HG03558 (cell line): Measurements from ENCODE around the gene PGR.

Experiments
- ATAC-seq: cut with Tn5 transposase; IDR thresholded peaks from one replicate; pipeline ENCODE4 v1.9.1; 2021; ENCODE audit warnings: moderate number of reproducible peaks; ENCODE audit not compliant: unreplicated experiment; ENCODE audit errors: extremely low read depth

PGR gene

GRCh38 chr11:101083335-101083734, 46.3 kb downstream of the PGR start:
- no peak for ATAC-seq

DNA sequence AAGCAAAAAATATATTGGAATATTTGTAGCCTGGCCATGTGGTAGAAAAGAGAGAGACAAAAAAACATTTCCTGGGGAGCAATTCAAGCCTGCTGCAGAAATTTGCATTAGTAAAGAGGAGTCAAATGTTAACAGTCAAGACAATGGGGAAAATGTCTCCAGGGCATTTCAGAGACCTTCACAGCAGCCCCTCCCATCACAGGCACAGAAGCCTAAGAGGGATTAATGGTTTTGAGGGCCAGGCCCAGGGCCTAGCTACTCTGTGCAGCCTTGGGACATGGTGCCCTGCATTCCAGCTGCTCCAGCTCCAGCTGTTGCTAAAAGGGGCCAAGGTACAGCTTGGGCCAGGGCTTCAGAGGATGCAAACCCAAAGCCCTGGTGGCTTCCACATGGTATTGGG, 46.8 kb downstream of the PGR start:
- no peak for ATAC-seq

GRCh38 chr11:101063706-101064105, 65.9 kb downstream of the PGR start:
- ATAC-seq, result no peak

DNA sequence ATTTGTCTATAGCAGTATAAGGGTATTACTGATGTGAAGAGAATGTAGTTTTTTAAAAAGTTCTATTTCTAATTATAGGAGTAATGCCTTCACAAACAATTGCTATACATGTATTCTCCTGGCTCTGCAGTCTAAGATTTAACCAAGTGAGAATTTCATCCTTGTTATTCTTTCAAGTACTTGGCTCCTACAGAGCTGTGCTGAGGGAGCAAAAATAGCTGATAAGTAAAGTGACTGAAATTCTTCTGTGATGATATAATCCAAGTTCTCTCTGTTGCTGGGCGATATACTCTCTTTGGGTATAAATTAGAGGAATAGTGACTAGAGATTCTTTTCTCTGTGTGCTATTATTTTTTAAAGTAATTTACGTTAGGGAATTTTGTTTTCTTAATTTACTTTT, 68.0 kb downstream of the PGR start:
- ATAC-seq, result no peak

GRCh38 chr11:101059331-101059730, 70.3 kb downstream of the PGR start:
- ATAC-seq, result no peak

GRCh38 chr11:101053492-101053891, 76.1 kb downstream of the PGR start:
- ATAC-seq, result no peak

DNA sequence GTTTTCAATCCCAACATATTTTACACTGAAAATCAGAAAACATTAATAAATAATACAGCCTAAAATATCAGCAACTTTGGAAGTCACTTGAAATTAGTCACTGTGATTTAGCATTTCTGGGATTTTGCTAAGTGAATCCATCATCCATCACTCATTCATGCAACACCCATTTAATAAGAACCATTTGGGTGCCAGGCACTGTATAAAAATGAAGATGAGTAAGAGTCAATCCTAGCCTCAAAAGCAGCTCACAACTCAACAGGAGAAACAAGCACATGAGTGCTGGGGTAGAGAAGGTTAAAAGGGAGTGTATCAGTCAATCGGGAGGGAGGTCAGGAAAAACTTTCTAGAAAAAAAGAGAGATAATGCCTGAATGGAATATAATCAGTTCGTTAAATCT, 77.9 kb downstream of the PGR start:
- no peak for ATAC-seq

DNA sequence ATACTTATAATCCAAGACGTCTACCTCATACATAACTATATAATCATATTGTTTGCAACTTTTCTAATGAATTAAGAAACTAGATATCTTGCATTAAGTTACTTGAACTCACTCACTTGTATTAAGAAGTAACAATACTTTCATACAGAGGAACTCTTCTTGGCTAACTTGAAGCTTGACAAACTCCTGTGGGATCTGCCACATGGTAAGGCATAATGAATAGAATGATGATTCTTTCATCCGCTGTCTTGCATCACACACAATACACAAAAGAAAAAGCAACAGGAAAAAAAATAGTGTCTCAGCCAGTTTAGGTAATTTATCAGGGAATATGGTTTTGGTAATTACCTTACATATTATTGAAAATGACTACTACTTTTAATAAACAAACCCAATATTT, 79.8 kb downstream of the PGR start:
- no peak for ATAC-seq

DNA sequence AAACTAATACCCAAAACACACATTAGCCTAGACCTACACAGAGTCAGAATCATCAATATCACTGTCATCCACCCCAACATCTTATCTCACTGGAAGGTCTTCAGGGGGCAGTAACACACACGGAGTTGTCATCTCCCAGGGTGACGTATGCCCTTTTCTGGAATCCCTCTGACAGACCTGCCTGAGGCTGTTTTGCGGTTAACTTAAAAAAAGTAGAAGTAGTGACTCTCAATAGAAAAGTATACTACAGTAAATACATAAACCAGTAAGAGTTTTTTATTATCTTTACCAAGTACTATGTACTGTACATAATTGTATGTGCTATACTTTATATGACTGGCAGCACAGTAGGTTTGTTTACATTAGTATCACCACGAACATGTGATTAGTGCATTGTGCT, 80.5 kb downstream of the PGR start:
- ATAC-seq, result no peak

DNA sequence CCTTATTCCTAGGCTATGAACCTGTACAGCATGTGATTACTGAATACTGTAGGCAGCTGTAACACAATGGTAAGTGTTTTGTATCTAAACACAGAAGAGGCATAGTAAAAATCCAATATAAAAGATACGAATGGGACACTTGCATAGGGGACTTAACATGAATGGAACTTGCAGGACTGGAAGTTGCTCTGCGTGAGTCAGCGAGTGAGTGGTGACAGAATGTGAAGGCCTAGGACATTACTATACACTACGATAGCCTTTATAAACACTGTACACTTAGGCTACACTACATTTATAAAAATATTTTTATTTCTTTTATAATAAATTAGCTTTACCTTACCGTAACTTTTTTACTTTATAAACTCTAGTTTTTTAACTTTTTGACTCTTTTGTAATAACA, 81.1 kb downstream of the PGR start:
- ATAC-seq, result no peak

GRCh38 chr11:101046947-101047346, 82.7 kb downstream of the PGR start:
- no peak for ATAC-seq

- ATAC-seq, result no peak
Measured at GRCh38 chr11:101045415-101045814, 84.2 kb downstream of the PGR start.

DNA sequence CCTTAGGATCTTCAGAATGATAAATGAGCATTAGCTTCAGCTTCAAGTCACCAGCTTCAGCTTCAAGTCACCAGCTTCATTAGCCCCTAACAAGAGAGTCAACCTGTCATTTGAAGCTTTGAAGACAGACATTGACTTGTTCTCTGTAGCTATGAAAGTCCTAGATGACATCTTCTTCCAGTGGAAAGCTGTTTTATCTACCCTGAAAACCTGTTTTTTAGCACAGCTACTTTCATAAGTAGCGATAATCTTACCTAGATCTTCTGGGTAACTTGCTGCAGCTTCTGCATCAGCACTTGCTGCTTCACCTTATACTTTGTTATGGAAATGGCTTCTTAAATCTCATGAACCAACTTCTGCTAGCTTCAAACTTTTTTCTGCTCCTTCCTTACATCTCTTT, 85.7 kb downstream of the PGR start:
- no peak for ATAC-seq

- no peak for ATAC-seq
Measured at GRCh38 chr11:101035872-101036271, 93.7 kb downstream of the PGR start.

DNA sequence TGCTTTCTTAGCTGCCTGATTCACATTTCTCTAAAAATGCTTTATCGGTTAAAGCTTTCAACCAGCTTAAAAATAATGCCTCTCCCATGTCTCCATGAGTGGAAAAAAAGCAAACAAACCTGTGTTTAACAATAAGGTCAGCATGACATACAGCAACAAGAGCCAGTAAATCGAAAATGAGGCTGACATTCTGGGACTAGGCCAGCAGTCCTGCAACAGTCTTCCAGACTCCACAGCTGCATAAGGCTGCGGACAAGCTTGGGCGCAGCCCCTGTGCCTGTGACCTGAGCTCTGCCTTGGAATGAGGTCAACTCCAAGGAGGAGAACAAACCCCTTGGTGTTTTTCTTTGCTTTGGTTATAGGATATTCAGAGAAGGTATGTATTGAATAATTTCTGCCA, 95.5 kb downstream of the PGR start:
- ATAC-seq, result no peak

GRCh38 chr11:101032991-101033390, 96.6 kb downstream of the PGR start:
- no peak for ATAC-seq

- ATAC-seq, result no peak
Measured at GRCh38 chr11:101031713-101032112, 97.9 kb downstream of the PGR start.

DNA sequence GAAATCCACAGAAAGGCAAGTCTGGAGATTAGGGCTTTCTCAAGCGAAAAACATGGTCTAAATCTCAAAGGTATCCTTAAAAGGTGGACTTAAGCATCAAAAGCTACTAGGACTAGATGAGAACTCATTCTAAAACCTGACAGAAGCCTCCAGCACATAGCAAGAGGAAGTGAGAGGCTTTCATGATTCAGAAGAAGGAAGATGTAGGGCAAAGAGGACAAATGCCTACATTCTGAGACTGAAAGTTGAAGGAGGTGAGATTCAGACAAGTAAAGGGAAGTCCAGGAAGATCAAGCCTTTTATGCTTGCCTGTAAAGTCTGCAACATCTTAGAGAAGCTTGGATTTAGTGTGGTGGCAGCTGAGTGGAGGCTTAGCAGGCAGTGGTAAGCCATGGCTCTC, 98.9 kb downstream of the PGR start:
- ATAC-seq, result no peak

GRCh38 chr11:101030015-101030414, 99.6 kb downstream of the PGR start:
- no peak for ATAC-seq

DNA sequence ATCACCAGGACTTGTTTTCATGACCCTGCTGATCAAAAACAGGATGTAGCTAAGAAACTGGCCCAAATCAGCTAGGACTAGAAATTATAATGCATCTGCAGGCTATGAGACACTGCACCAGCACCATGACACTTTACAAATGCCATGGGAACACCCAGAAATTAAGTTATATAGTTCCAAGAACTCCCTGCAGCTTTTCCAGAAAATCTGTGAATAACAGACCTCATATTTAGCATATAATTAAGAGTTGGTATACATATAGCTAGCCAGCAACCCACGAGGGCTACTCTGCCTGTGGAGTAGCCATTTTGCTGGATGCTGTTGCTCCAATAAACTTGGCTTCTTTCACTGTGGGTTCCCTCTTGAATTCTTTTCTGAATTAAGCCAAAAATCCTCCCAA, 101.0 kb downstream of the PGR start:
- ATAC-seq, result no peak

GRCh38 chr11:101022256-101022655, 107.4 kb downstream of the PGR start:
- no peak for ATAC-seq

GRCh38 chr11:101019870-101020269, 109.7 kb downstream of the PGR start:
- no peak for ATAC-seq

GRCh38 chr11:101014600-101015285, 114.9 kb downstream of the PGR start:
- ATAC-seq, result no peak
